ENCODE results near the gene HSFX1.
"Not testable (repeated sequence)": the region's sequence is repeated elsewhere in the genome, so short reads cannot be mapped to it uniquely, and the experiment has no call there.

HSFX1 gene

GRCh38 chrX:149773768-149774167, at the start of gene HSFX1:
TSS of gene HSFX1 (plus strand) at chrX:149774068. CDS start at chrX:149774682, 614 bp downstream.
- DNase-seq (ENCODE audit: insufficient read length, low spot score); FAIRE-seq: not testable (repeated sequence)

GRCh38 chrX:149727308-149727707, 46.6 kb upstream of the HSFX1 start:
- FAIRE-seq; DNase-seq (ENCODE audit: insufficient read length, low spot score): not testable (repeated sequence)

GRCh38 chrX:149742269-149742668, 31.6 kb upstream of the HSFX1 start:
- FAIRE-seq; DNase-seq (ENCODE audit: insufficient read length, low spot score): not testable (repeated sequence)

GRCh38 chrX:149746390-149747007, 27.4 kb upstream of the HSFX1 start:
- not testable (repeated sequence) for FAIRE-seq; DNase-seq (ENCODE audit: insufficient read length, low spot score)

GRCh38 chrX:149757206-149758067, 16.4 kb upstream of the HSFX1 start:
- no peak for FAIRE-seq

GRCh38 chrX:149758068-149758714, 15.7 kb upstream of the HSFX1 start:
- DNase-seq (ENCODE audit: insufficient read length, low spot score) (no peak), FAIRE-seq (no peak)

More at GRCh38 chrX:149757206-149758067, 16.4 kb upstream of the HSFX1 start:
- DNase-seq (ENCODE audit: insufficient read length, low spot score), result no peak

GRCh38 chrX:149758715-149759078, 15.2 kb upstream of the HSFX1 start:
- not testable (repeated sequence) for FAIRE-seq; DNase-seq (ENCODE audit: insufficient read length, low spot score)

- no peak for FAIRE-seq
- no peak for DNase-seq (ENCODE audit: insufficient read length, low spot score)
Observed at GRCh38 chrX:149759824-149760223, 14.0 kb upstream of the HSFX1 start.

- FAIRE-seq (no peak), DNase-seq (ENCODE audit: insufficient read length, low spot score) (no peak)
Observed at GRCh38 chrX:149760965-149761364, 12.9 kb upstream of the HSFX1 start.

- DNase-seq (ENCODE audit: insufficient read length, low spot score); FAIRE-seq: not testable (repeated sequence)
Observed at GRCh38 chrX:149761858-149762674, 11.8 kb upstream of the HSFX1 start.

GRCh38 chrX:149762696-149763614, 10.9 kb upstream of the HSFX1 start:
- no peak for DNase-seq (ENCODE audit: insufficient read length, low spot score)
- no peak for FAIRE-seq

GRCh38 chrX:149770344-149770743, 3.5 kb upstream of the HSFX1 start:
- FAIRE-seq; DNase-seq (ENCODE audit: insufficient read length, low spot score): not testable (repeated sequence)

GRCh38 chrX:149773026-149773425, 842 bp upstream of the HSFX1 start:
- DNase-seq (ENCODE audit: insufficient read length, low spot score); FAIRE-seq: not testable (repeated sequence)

GRCh38 chrX:149777999-149778398, 4.1 kb downstream of the HSFX1 start:
- not testable (repeated sequence) for DNase-seq (ENCODE audit: insufficient read length, low spot score); FAIRE-seq

- not testable (repeated sequence) for DNase-seq (ENCODE audit: insufficient read length, low spot score); FAIRE-seq
Observed at GRCh38 chrX:149781727-149782126, 7.9 kb downstream of the HSFX1 start, which contains the start of gene MAGEA9. TSS of gene MAGEA9 (plus strand) at chrX:149781930. CDS start at chrX:149786211, 4,281 bp downstream.

GRCh38 chrX:149795531-149795930, 21.7 kb downstream of the HSFX1 start:
- not testable (repeated sequence) for DNase-seq (ENCODE audit: insufficient read length, low spot score); FAIRE-seq

- DNase-seq (ENCODE audit: insufficient read length, low spot score), result no peak
- no peak for FAIRE-seq
Observed at GRCh38 chrX:149799095-149799714, 25.3 kb downstream of the HSFX1 start.

- no peak for DNase-seq (ENCODE audit: insufficient read length, low spot score)
- no peak for FAIRE-seq
Observed at GRCh38 chrX:149799938-149800337, 26.1 kb downstream of the HSFX1 start.
